Osteoblast (primary cell): ENCODE results near the gene MTHFSD. TPM values are rescaled to one million over a fixed set of nuclear protein-coding genes. Genes with fewer than 3 reads are reported as not detected.

Experiments
- DNase-seq: peaks from one replicate; pipeline ENCODE4 v3.0.0; 2011; ENCODE audit warnings: low spot score, mixed read lengths; ENCODE audit not compliant: insufficient read length; ENCODE audit errors: missing footprints
- H2AFZ ChIP-seq: 2 replicates; pipeline ENCODE4 v1.6.0; 2011; ENCODE audit warnings: mild to moderate bottlenecking, low read length
- H3K27ac ChIP-seq: 2 replicates; pipeline ENCODE4 v1.5.1; 2011; ENCODE audit warnings: mild to moderate bottlenecking, low read depth, low read length, moderate library complexity
- H3K27me3 ChIP-seq: 2 replicates; pipeline ENCODE4 v1.6.0; 2012; ENCODE audit warnings: mild to moderate bottlenecking, control low read depth, inconsistent platforms, low read length, moderate library complexity; ENCODE audit not compliant: insufficient read depth
- H3K36me3 ChIP-seq: 2 replicates; pipeline ENCODE4 v1.5.1; 2011; ENCODE audit warnings: mild to moderate bottlenecking, low read length, control low read depth, moderate library complexity; ENCODE audit not compliant: insufficient read depth
- H3K4me1 ChIP-seq: 2 replicates; pipeline ENCODE4 v1.5.1; 2011; ENCODE audit warnings: mild to moderate bottlenecking, low read length, control low read depth, moderate library complexity; ENCODE audit not compliant: insufficient read depth
- H3K4me2 ChIP-seq: 2 replicates; pipeline ENCODE4 v1.6.0; 2011; ENCODE audit warnings: mild to moderate bottlenecking, low read length; ENCODE audit not compliant: insufficient read depth
- H3K4me3 ChIP-seq: fragments of 200-600 bp; sonication (generic); 3 replicates; pipeline ENCODE4 v1.5.1; 2012; ENCODE audit warnings: mild to moderate bottlenecking, low read length, inconsistent platforms; ENCODE audit not compliant: insufficient read depth
- H3K79me2 ChIP-seq: 2 replicates; pipeline ENCODE4 v1.6.0; 2012; ENCODE audit warnings: mild to moderate bottlenecking, low read length, control low read depth, inconsistent platforms; ENCODE audit not compliant: insufficient read depth
- H3K9me3 ChIP-seq: 2 replicates; pipeline ENCODE4 v1.5.1; 2011; ENCODE audit warnings: low read depth, low read length, control low read depth
- H4K20me1 ChIP-seq: 2 replicates; pipeline ENCODE4 v1.6.0; 2012; ENCODE audit warnings: mild to moderate bottlenecking, low read length, control low read depth; ENCODE audit not compliant: insufficient read depth
- total RNA-seq: library from RNA; depleted of rRNA; stranded (reverse); fragments of >200 nt; gene quantifications from 2 replicates; pipeline ENCODE4 v1.2.3, GENCODE V29; 2012
- TF ChIP-seq, protein P1 (sequence below): IDR thresholded peaks from 2 replicates; pipeline ENCODE4 v1.5.1; 2011; ENCODE audit warnings: mild to moderate bottlenecking, low read depth, low read length, moderate library complexity; ENCODE audit errors: extremely low read depth

Gene MTHFSD
- total RNA-seq, 1 donor, result 18.5 TPM

DNA sequence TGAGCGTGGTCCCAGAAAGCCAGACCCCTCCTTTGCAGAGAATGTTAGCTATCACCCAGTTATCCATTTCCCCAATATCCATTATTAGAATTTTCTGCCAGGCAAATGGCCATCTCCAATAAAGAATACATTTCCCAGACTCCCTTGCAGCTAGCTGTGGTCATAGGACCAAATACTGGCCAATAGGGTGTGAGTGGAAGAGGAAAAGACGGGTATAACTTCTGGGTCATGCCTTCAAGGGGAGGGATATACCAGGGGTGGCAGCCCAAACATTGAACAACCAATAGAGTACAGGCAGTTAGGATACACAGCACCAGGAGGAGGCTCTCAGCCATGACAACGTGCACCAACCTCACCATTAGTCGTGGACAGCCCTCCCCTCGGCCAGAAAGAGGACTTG lies 70.8 kb downstream of the MTHFSD start:
- H3K36me3 ChIP-seq, result no peaks in the 10 kb centered on the region
- H3K27ac ChIP-seq, result no peak overlapping the region
- peaks cover 8% of the 10 kb centered on the region for H3K9me3 ChIP-seq
- TF ChIP-seq, protein P1, sequence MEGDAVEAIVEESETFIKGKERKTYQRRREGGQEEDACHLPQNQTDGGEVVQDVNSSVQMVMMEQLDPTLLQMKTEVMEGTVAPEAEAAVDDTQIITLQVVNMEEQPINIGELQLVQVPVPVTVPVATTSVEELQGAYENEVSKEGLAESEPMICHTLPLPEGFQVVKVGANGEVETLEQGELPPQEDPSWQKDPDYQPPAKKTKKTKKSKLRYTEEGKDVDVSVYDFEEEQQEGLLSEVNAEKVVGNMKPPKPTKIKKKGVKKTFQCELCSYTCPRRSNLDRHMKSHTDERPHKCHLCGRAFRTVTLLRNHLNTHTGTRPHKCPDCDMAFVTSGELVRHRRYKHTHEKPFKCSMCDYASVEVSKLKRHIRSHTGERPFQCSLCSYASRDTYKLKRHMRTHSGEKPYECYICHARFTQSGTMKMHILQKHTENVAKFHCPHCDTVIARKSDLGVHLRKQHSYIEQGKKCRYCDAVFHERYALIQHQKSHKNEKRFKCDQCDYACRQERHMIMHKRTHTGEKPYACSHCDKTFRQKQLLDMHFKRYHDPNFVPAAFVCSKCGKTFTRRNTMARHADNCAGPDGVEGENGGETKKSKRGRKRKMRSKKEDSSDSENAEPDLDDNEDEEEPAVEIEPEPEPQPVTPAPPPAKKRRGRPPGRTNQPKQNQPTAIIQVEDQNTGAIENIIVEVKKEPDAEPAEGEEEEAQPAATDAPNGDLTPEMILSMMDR, result no peak
- H3K4me1 ChIP-seq, result no peaks in the 10 kb centered on the region
- no peak overlapping the region for H2AFZ ChIP-seq
- no peaks in the 10 kb centered on the region for H4K20me1 ChIP-seq
- no peak overlapping the region for H3K4me2 ChIP-seq
- peaks cover 82% of the 10 kb centered on the region for H3K27me3 ChIP-seq
- DNase-seq, result no peak
- H3K79me2 ChIP-seq, result no peaks in the 10 kb centered on the region
- H3K4me3 ChIP-seq, result no peak overlapping the region

DNA sequence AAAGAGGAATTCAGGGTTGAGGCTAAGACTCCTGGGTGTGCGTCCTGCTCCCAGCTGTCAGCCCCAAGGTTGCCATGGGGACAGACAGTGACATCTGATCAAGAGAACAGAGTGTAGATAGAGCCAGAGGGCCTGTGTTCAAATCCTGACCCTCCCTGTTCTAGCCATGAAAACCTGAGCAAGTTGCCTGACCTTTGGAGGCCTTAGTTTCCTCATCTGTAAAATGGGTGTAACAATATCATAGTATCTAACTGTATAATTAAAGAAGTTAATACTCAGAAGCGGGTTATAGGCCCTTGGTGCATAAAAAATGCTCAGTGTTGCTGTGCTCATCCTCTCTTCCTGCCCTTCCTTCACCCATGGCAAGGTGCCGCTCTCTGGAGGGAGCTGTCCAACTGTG lies 73.4 kb downstream of the MTHFSD start:
- Histone ChIP-seq H3K36me3 (no peaks in the 10 kb centered on the region), H3K79me2 (no peaks in the 10 kb centered on the region), H2AFZ (no peak overlapping the region), H3K4me1 (no peaks in the 10 kb centered on the region), H4K20me1 (no peaks in the 10 kb centered on the region), H3K4me3 (no peak overlapping the region), H3K9me3 (peaks cover 8% of the 10 kb centered on the region), H3K4me2 (no peak overlapping the region), H3K27ac (no peak overlapping the region), H3K27me3 (peaks cover 83% of the 10 kb centered on the region)
- peak; percentile 51 for DNase-seq
- TF ChIP-seq, protein P1, result no peak

DNA sequence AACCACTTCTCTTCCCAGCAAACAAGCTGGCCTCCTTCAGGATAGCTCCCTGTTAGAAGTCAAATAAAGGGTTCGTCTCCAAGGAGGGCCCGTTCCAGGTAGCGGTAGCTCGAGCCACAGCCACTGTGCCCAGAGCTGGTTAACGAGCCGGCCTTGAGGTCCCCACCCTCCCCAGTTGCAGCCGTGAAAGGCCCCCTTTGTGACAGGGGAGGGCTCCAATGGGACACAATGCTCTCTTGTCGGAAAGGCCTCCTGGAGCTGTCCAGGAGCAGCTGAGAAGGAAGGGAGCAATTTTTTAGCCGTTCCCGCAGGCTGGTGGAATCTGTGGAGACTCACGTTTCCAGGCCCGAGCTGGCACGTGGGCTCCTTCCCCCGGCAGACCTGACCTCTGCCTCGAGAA lies 74.6 kb downstream of the MTHFSD start:
- H4K20me1 ChIP-seq, result no peaks in the 10 kb centered on the region
- H3K4me3 ChIP-seq, result no peak overlapping the region
- H3K27ac ChIP-seq, result no peak overlapping the region
- H3K4me2 ChIP-seq, result no peak overlapping the region
- no peaks in the 10 kb centered on the region for H3K79me2 ChIP-seq
- H3K36me3 ChIP-seq, result no peaks in the 10 kb centered on the region
- DNase-seq, result peak; percentile 17
- H3K9me3 ChIP-seq, result peaks cover 8% of the 10 kb centered on the region
- peaks cover 83% of the 10 kb centered on the region for H3K27me3 ChIP-seq
- no peak overlapping the region for H2AFZ ChIP-seq
- TF ChIP-seq, protein P1, result no peak
- H3K4me1 ChIP-seq, result no peaks in the 10 kb centered on the region

Other genes with a start within 250 kb of the MTHFSD start
- not detected in 2 replicates for gene FOXF1, start 44.7 kb downstream of the MTHFSD start, total RNA-seq
- 2.2 and 2.4 TPM in 2 replicates for gene FOXC2, start 11.6 kb upstream of the MTHFSD start, total RNA-seq
- 2.5 and 3.2 TPM in 2 replicates for gene FOXL1, start 23.3 kb upstream of the MTHFSD start, total RNA-seq